A673 (cell line): ENCODE measurements around the gene ZDHHC6. TPM values are rescaled to one million over a fixed set of nuclear protein-coding genes. Genes with fewer than 3 reads are reported as not detected.

Source experiments
- BruUV-seq: library from RNA; stranded (reverse); fragments of 400-500 nt; replicated peaks from 2 replicates; lab custom pipeline; 2021; lab: Mats Ljungman, UMichigan
- CTCF ChIA-PET: fragments of 300-600 bp; sonication (Branson Sonifier 250); formaldehyde crosslinking; loops from one replicate; lab custom pipeline; 2022; ENCODE audit warnings: antibody characterized with exemption; lab: Charles Lee
- POLR2A ChIA-PET: fragments of 300-600 bp; sonication (Branson Sonifier 250); formaldehyde crosslinking; loops from one replicate; lab custom pipeline; 2022; ENCODE audit warnings: antibody characterized with exemption; ENCODE audit not compliant: low non-redundant PET; lab: Charles Lee
- DNase-seq: peaks from one replicate; pipeline ENCODE4 v3.0.0-alpha.2; 2015; ENCODE audit warnings: low spot score
- H3K27ac ChIP-seq: fragments of 200-600 bp; sonication (generic); 2 replicates; pipeline ENCODE4 v1.5.1; 2016; ENCODE audit warnings: mixed run types, low read depth, mild to moderate bottlenecking, mixed read lengths, antibody characterized with exemption, low read length; ENCODE audit not compliant: poor library complexity, severe bottlenecking
- H3K27me3 ChIP-seq: fragments of 200-600 bp; sonication (generic); replicated peaks from 2 replicates; pipeline ENCODE4 v1.6.1; 2017; ENCODE audit warnings: mixed run types, low read depth, mild to moderate bottlenecking, mixed read lengths, antibody characterized with exemption, low read length; ENCODE audit not compliant: insufficient read depth, poor library complexity
- H3K36me3 ChIP-seq: fragments of 200-600 bp; sonication (generic); 2 replicates; pipeline ENCODE4 v1.6.1; 2016; ENCODE audit warnings: mixed run types, mild to moderate bottlenecking, mixed read lengths, antibody characterized with exemption, low read length; ENCODE audit not compliant: insufficient read depth, poor library complexity, severe bottlenecking
- H3K4me1 ChIP-seq: fragments of 200-600 bp; sonication (generic); 2 replicates; pipeline ENCODE4 v1.6.1; 2017; ENCODE audit warnings: mixed run types, mild to moderate bottlenecking, mixed read lengths, antibody characterized with exemption, low read length; ENCODE audit not compliant: insufficient read depth, poor library complexity, severe bottlenecking
- H3K4me3 ChIP-seq: fragments of 200-600 bp; sonication (generic); 2 replicates; pipeline ENCODE4 v1.5.1; 2016; ENCODE audit warnings: low read depth, mixed run types, mild to moderate bottlenecking, mixed read lengths, low read length; ENCODE audit not compliant: poor library complexity, severe bottlenecking
- H3K9me3 ChIP-seq: fragments of 200-600 bp; sonication (generic); 2 replicates; pipeline ENCODE4 v1.6.1; 2016; ENCODE audit warnings: mixed run types, low read depth, mild to moderate bottlenecking, mixed read lengths, antibody characterized with exemption, low read length; ENCODE audit not compliant: poor library complexity, severe bottlenecking
- EZH2 ChIP-seq: fragments of 200-600 bp; sonication (generic); IDR thresholded peaks from 2 replicates; pipeline ENCODE4 v1.6.1; 2017; ENCODE audit warnings: borderline replicate concordance, low read depth, mild to moderate bottlenecking, mixed read lengths, antibody characterized with exemption, low read length; ENCODE audit not compliant: poor library complexity, severe bottlenecking
- intact Hi-C: fragments of 100-400 bp; cut with micrococcal nuclease; formaldehyde crosslinking; loops from one replicate; pipeline ENCODE4 v1.10.0; 2022; ENCODE audit not compliant: unreplicated experiment
- total RNA-seq: library from RNA; stranded (reverse); gene quantifications from 2 replicates; pipeline ENCODE4 v1.2.3, GENCODE V29; 2021
- TF ChIP-seq, protein P1 (sequence below): fragments of 300-800, 200-600 bp; sonication (generic); conservative IDR thresholded peaks from 2 replicates; pipeline ENCODE4 v1.5.1; 2017; ENCODE audit warnings: low read depth, mild to moderate bottlenecking, antibody characterized with exemption, low read length, moderate library complexity, mixed read lengths

ZDHHC6 gene
- total RNA-seq, 1 experiment from 2014 or later = 38.8 TPM

DNA sequence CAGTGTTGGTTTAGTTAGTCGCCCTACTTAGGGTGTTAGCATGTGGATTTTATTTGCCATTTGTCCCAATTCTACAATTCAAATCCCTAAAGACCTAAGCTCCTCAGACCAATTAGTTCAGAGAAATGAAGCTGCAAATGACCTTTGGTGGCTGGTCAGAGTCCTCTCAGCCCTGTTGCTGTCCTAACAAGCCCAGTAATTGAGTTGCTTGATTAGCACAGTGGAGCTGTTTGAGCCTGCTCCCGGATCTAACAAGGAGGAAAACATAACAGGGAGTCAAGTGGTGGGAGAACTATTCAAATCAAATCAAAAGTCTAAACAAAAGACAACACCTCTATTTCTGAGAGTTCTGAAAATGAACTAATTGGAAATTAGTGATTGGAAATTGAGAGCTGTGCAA, 22.1 kb downstream of the ZDHHC6 start:
- no peaks in the 10 kb centered on the region for H3K9me3 ChIP-seq
- no TSS peak for BruUV-seq
- CTCF ChIA-PET = interaction anchor here (0.7 kb wide), 1 partner anchor 246 kb away, joined by 3 read pairs; no protein-coding TSS in a partner anchor
- H3K4me1 ChIP-seq = no peaks in the 10 kb centered on the region
- no peak for DNase-seq
- no peak overlapping the region for H3K27ac ChIP-seq
- no peaks in the 10 kb centered on the region for H3K36me3 ChIP-seq
- no peak for TF ChIP-seq EZH2
- TF ChIP-seq, protein P1, sequence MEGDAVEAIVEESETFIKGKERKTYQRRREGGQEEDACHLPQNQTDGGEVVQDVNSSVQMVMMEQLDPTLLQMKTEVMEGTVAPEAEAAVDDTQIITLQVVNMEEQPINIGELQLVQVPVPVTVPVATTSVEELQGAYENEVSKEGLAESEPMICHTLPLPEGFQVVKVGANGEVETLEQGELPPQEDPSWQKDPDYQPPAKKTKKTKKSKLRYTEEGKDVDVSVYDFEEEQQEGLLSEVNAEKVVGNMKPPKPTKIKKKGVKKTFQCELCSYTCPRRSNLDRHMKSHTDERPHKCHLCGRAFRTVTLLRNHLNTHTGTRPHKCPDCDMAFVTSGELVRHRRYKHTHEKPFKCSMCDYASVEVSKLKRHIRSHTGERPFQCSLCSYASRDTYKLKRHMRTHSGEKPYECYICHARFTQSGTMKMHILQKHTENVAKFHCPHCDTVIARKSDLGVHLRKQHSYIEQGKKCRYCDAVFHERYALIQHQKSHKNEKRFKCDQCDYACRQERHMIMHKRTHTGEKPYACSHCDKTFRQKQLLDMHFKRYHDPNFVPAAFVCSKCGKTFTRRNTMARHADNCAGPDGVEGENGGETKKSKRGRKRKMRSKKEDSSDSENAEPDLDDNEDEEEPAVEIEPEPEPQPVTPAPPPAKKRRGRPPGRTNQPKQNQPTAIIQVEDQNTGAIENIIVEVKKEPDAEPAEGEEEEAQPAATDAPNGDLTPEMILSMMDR = no peak
- H3K4me3 ChIP-seq = no peak overlapping the region
- H3K27me3 ChIP-seq = no peaks in the 10 kb centered on the region
- POLR2A ChIA-PET = no interaction called here
- intact Hi-C loops = no loop called here

DNA sequence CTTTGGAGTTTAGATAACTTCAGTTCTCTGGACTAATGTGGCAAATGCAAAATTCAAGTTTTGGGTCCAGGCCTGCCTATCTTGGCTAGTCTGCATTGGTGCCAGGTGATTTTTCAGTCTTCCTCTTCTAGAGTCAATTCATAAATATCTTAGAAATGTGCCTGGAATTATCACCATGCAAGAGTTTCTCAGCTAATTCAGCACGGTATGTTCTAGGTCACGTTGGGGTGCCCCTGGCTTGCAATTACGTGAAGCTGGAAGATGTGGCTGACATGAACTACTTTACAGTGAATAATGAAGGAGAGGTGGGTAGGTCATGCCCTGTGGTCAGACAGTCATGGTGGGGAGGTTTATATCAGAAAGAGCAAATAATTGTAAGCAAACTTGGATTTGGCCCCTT, 25.0 kb downstream of the ZDHHC6 start:
- intact Hi-C loops = no loop called here
- CTCF ChIA-PET = no interaction called here
- no peaks in the 10 kb centered on the region for H3K27me3 ChIP-seq
- no peak for DNase-seq
- H3K4me1 ChIP-seq = no peaks in the 10 kb centered on the region
- BruUV-seq = no TSS peak
- no peaks in the 10 kb centered on the region for H3K36me3 ChIP-seq
- no peak overlapping the region for H3K4me3 ChIP-seq
- H3K9me3 ChIP-seq = no peaks in the 10 kb centered on the region
- no peak overlapping the region for H3K27ac ChIP-seq
- TF ChIP-seq, protein P1 = no peak
- no peak for TF ChIP-seq EZH2
- POLR2A ChIA-PET = no interaction called here

DNA sequence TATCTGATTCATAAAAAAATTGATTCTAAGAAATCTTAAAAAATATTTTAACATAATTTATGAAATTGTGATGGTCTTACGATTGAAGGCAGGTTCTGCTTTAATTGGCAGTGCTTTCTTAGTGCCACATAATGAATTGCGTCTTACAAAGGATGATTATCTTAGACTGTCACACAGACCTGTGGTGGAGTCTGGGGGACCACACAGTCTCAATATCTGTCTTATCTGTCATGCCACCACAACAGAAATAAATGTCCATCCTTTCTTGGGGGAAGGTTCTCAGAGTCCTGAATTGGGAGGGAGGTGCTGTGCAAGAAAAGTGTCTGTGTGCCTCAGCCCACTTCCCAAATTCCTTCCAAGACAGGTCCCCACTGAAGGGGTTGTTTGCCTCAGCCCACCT, 34.0 kb downstream of the ZDHHC6 start:
- DNase-seq = no peak

More for the DNA sequence above, 34.0 kb downstream of the ZDHHC6 start:
- ChIA-PET CTCF (no interaction called here), POLR2A (no interaction called here)
- H3K9me3 ChIP-seq = no peaks in the 10 kb centered on the region
- TF ChIP-seq, protein P1 = no peak
- H3K4me3 ChIP-seq = no peak overlapping the region
- peaks cover 6% of the 10 kb centered on the region for H3K27me3 ChIP-seq
- BruUV-seq = no TSS peak
- intact Hi-C loops = no loop called here
- no peak overlapping the region for H3K27ac ChIP-seq
- no peaks in the 10 kb centered on the region for H3K4me1 ChIP-seq
- H3K36me3 ChIP-seq = no peaks in the 10 kb centered on the region
